Inferior parietal cortex (tissue), 1 donor: ENCODE data around the gene ZNF618.
A peak's percentile ranks its signal among the peaks of the same experiment; 100 is the strongest.
"Not testable (repeated sequence)": the region's sequence is repeated elsewhere in the genome, so short reads cannot be mapped to it uniquely, and the experiment has no call there.

Experiments used
- DNase-seq: peaks from one replicate; pipeline ENCODE4 v3.0.0-alpha.2; 2016; ENCODE audit errors: extremely low spot score

The ZNF618 gene

DNA sequence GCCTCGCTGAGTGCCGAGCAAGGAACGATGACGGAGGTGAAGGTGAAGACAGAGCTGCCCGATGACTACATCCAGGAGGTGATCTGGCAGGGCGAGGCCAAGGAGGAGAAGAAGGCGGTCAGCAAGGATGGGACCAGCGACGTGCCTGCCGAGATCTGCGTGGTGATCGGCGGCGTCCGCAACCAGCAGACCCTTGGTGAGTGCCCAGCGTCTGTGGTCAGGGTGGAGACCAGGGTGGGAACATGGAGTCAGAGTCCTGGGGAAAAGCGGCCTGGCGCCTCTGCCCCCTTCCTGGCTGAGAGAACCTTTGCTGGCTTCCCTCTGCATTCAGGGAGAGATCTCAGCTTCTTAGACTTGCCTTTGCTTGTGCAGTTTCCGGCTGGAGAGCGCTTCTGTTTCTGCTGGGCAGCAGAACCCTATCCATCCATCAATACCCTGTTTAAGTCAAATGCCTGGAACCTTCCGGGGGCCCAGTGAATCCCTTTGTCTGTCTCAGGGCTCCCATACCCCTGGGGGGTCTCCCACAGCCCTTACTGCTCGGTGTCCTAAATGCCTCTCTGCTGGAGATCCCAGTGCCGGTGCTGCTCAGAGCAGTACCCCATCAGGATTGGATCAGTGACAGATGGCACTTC lies 112.4 kb downstream of the ZNF618 start:
- no peak for DNase-seq

DNA sequence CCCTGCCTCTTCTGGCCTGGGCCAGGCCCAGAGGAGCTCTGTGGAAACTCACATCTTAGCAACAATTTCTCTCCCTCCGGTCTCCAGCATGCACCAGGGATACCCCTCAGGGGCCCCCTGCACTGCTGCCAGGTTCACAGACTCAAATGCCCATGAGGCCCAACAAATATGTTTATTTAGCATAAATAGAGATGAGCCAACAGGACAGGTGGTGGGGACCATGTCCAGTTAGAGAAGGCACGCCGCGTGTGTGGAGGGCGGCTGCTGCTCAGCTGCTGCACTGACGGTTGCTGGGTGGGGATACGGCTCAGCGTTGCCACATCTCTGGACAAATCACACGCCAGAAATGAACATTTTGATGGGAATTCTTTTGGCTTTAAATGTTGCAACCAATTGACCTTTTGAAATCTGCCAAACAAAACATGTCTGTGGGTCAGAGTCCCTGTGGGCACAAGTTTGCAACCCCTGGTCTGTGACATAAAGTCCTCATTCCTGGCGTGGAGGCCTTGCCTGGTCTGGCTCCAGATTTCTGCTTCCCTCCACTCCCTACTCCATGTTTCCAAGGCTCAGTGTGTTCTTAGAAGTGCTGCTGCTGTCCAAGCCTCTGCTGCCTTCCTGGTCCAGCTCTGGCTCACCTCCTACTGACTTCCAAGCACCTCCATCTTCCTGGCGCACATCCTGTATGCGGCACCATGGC lies 113.1 kb downstream of the ZNF618 start:
- no peak for DNase-seq

DNA sequence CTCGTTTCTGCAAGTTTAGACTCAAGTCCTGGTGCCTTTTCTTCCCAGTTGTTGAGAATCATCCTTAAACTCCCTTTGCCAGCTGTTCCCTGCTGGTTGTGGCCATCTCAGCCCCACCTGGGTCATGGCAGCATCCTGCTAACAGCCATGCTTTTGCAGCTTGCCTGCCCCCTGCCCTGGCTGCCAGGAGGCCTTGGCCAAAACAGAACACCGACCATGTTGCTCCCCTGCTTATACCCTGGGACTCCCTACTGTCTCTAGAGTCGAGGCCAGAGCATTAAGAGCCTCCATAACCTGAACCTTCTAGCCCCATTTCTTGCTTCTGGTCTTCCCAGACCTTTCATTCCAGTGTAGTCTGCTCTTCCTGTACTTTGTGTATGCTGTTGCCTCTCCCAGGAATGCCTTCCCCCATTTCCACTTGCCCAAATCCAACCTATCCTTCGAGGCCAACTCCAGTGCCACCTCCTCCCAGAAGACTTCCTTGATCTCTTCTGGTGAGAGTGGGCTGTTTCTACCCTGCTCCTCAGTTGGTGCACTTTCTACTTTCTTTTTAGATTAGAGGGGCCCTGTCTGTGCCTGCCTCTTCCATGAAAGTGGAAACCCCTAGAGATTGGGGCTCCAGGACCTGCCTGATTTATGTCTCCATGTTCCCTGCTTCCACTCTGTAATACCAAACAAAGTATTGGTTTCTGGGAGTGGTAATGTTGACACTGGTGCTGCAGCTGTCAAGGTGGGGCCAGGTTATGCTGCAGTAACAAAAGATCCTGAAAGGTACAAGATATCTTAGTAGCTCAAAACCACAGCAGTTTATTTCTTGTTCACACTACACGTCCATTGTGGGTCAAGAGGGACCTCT lies 113.8 kb downstream of the ZNF618 start:
- no peak for DNase-seq

DNA sequence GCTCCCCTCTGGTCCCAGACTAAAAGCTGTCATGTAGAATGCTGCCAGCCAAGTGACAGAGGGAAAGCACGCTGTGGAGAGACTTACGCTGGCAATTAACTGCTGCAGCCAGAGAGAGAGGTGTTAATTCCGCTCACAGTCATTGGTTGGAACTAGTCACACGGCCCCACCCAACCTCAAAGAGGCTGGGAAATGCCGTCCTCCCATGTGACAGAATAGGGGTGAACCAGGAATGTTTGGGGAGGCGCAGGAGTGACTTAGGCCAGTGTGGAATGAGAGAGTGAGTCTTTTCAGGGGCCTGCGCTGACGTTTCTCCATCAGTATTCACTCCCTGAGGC lies 114.4 kb downstream of the ZNF618 start:
- DNase-seq, result no peak

DNA sequence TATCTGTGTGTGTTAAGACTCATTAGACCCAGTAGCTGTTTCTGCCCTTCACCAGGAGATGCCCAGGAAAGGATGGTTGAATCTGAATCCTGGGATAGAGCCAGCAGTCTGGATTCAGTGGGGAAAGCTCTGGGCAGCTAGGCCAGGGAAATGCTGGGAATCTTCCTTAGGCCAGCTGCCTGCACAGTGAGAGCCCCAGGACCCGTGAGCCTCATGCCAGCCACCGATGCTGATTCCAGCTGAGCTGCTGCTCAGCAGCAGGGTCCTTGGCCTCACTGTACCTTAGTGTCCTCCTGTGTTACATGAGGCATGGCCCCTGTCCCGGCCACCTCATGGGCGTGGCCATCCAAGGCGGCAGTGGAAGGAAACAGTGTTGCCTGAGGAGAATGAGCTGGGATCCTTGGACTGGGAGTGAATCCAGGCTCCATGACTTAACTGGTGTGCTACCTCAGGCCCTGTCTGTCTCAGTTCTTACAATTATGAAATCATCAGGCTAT lies 114.9 kb downstream of the ZNF618 start:
- DNase-seq, result no peak

DNA sequence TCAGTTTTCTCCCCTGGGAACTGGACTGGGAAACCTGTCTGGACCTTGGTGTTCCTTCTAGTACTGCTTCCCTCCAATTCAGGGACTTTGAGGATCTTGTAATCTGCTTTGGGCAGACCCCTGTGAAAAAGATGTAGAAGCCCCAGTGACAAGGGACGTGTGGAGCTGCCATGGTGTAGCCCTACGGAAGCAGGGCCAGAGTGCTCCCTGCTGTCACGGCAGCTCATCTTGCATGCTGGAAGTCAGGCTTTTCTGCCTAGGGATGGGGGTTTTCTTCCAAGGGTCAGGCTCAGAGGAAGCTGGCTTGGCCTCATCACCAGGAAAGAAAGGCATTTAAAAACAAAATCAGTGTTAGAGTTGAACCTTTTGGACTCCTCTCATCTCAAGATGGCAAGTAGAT lies 115.6 kb downstream of the ZNF618 start:
- no peak for DNase-seq

DNA sequence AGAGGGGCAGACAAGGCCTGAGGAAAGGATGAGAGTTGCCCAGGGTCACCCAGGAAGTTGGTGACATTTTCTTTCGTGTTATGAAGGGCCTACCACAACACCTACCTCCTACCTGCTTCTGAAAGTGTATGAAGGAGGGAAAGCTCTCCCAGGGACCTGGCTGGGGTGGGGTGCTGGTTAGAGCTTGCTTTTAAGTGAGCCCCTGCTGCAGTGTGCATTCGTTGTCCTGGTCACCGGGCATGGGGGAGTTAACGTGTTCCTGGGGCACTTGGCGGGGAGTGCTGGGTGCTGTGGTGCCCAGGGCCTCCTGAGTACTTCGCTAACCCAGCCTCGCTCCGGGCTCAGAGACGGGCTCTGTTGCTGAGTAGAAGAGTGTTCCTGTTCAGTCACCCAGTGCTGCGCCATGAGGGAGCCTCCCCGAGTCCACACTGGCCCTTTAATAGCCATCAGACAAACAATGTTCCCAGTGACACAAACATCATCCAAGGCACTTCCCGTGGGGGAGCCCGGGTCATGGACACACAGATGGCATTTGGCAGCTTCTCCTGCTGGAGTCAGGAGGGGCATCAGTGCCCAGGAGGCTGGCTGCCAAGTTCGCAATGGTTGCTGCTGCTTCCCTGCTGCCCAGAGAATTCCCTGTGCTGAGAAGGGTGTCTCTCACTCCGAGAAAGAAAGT lies 116.3 kb downstream of the ZNF618 start:
- peak; percentile 87 for DNase-seq

DNA sequence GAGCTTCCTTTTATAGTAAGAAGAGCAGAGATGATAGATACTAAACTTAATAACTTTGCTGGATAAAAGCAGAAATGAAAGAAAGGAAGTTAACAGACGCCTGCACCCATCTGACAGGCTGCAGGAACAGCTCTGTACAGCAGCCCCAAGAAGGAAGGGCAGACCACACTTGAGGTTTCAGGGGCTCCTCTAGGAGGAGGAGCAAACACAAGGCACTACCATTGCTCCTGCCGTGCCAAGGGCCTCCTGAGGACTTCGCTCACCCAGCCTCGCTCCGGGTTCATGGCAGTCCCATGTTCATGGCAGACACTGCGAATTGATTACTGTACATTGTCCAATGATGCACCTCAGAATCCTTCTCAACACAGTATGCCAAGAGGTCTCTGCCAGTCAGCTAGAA lies 116.9 kb downstream of the ZNF618 start:
- no peak for DNase-seq

DNA sequence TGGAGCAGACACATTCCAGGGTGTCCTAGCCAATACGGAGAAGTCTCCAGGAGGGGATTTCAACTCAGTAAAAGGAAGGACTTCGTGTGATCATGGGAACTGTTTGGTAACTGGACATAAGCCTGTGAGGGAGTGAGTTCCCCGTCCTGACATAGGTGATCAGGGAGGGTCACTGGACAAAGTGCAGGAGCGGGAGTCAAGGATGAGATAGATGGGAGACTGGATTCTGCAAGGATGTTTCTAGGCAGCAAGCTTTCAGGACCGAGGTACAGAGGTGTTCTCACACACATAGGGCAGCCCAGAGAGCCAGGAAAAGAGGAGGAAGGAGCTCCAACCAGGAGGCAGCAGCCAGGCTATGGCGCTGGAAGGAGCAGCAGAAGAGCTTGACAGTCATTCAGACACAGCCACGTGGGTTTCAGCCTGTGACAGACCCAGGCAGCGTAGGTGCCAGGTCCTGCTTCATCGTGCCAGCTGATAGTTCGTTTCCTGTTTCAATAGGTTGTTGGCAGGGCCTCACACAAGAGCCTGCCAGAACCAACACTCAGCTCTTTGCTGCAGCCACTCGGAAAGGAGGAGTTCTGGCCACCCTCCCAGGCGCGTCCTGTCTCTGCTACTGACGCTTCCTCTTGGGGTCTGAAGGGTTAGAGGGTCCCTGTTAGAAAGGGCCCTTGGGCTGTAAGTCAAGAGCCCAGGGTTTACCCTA lies 117.9 kb downstream of the ZNF618 start:
- peak; percentile 67 for DNase-seq

DNA sequence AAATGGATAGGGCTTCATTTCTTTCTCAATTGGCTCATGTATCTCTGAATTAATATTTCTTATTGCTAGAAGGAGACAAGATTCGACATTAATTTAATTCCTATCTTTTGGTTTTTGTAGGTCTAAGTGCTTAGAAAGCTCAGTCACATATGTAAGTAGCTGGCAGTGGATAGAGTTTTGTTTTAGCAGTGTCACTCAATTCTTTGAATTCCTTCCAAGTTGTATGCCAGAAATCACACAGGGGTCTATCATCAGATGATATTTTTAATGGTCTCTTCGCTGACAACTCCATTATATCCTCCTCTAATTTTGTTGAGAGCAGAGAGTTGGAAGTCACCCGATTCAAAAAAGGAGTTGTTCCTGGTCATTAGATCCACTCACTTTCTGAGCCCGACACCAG lies 119.3 kb downstream of the ZNF618 start:
- DNase-seq, result no peak

DNA sequence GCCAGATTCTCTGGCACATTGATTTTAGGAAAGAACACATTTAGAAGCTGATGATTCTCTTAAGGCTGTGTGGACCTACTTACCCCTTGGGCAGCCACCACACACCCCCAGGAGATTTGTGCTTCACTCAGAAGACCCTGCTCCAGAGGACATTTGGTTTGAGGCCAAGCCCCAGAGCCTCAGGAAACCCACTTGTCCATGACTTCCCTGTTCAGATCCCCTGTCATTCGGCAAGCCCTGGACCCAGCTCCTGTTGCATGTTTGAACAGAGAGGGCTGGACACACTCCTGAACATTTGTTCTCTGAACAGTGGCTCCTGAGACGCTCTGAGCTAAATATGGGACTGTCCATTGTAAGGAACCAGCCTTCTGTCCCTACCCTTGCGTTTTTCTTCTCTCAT lies 119.9 kb downstream of the ZNF618 start:
- DNase-seq, result no peak

DNA sequence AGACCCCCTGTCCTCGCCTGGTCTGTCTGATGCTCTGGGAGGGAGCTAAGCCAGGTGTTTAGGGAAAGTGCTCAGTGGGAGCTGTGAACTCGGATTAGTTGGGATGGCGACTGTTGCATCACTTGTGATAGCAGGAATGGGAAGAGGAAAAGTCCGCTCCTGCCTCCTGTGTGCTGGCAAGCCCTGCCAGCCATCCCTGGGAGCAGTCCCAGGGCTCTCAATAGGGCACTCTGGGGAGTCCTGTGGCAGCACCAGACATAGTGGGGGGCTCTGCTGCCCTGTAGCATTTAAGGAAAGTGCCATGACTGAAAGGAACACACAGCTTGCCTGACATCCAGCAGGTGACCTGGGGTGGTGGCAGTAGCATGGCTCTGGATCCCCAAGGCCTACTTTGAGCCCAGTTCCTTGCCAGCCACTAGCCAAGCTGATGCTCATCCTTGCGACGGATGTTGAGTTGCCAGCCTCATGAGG lies 120.5 kb downstream of the ZNF618 start:
- no peak for DNase-seq

DNA sequence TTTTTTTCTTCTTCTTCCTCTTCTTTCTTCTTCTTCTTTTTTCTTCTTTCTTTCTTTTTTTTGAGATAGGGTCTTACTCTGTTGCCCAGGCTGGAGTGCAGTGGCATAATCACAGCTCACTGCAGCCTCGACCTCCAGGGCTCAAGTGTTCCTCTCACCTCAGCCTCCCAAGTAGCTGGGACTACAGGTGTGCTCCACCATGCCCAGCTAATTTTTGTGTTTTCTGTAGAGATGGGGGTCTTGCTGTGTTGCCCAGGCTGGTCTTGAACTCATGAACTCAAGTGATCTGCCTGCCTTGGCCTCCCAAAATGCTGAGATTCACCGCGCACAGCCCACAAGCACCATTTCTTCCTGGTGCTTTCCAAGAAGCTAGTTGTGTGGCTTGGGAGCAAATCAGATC lies 121.0 kb downstream of the ZNF618 start:
- not testable (repeated sequence) for DNase-seq

DNA sequence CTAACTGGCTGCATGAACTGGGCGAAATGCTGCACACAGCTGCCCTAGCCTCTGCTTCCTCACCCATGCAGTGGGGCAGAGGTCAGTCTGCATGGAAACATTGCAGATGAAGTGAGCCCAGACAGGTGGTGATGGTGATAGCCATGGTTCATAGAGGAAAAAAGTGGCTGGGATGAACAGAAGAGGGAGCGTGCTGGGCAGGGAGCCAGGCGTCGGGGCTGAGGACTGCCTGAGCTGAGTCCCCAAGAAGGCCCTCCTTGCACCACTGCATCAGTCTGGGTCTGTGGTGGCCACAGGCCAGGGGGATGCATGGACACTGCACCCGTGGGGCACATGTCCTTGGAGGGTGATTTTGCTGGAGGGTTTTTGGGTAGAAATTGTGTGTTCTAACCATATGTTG lies 121.5 kb downstream of the ZNF618 start:
- no peak for DNase-seq

DNA sequence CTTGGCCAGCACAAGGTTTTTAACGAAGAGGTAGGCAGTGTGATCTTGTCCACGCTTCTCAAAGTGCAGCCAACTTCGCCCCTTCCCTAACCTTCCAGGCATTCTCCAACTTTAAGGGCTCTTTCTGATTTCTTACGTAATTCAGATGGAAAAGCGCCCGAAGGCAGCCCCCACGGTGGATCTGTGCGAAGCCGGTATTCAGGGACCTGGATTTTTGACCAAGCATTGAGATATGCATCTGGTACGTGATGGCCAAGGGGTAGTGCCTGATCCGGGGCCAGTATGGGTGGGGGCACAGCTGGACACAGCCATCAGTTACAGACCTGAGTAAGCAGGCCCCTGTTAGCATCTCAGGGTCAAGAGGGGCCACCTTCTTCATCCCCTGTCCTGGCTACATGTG lies 122.0 kb downstream of the ZNF618 start:
- DNase-seq, result no peak

DNA sequence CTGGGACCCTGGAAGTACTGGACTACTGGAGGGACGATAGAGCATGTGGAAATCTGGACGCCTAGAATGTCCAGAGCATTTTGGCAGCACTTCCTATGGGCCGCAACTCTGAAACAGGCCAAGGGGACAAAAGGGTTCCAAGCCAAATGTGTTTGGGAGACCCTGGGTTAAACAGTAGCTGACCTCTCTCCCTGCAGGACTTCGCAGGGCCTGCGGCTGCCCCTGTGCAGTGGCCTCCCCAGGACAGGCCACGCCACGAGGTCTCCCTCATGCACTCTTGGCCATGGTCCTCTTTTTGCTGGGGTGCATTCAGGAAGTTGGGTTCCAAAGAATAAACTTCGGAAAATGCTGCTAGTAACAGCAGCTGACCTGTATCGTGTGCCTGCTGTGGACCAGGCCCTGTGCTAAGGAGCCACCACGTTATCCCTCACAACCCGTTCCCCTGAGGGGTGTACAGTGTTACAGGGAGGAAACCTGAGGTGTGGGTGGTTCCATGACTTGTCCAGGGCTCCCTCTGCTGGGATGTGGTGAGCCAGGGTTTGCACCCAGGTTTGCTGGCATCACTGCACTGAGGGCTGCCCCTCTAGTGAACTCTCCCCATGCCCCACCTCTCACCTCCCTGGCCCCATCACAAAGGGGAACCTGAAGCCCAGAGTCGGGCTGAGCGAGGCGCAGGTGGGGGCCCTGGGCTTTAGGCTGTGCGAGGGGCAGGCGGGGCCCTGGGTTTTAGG lies 122.6 kb downstream of the ZNF618 start:
- DNase-seq, result no peak

DNA sequence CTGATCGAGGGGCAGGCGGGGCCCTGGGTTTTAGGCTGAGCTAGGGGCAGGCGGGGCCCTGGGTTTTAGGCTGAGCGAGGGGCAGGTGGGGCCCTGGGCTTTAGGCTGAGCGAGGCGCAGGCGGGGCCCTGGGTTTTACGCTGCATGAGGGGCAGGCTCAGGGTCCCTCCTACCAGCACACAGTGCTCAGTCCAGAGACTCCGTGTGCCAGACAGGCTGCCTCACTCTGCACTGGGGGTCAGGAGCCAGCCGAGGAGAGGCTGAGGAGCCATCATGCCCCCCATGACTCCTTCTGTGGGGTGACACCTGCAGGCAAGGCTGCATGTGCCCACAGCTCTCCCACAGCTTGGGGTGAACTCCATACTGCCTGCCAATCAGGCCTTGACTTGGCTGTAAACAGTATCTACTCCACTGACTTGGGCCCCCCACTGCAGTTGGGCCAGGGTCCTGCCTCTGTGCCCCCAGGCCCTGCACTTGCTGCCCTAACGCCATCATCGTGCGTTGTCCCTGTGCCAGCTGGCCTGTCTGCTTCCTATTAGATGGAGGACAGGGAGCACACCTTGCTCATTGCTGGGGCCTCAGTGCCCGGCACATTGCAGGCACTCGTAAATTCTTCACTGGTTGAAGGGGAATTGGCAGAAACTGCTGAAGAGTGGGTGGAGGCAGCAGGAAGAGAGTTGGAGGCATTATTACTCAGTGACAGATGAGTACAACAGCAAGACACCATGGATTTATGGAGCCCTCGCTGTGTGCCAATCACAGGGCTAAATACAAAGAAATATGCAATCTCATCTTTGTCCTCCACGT lies 123.3 kb downstream of the ZNF618 start:
- DNase-seq, result no peak

DNA sequence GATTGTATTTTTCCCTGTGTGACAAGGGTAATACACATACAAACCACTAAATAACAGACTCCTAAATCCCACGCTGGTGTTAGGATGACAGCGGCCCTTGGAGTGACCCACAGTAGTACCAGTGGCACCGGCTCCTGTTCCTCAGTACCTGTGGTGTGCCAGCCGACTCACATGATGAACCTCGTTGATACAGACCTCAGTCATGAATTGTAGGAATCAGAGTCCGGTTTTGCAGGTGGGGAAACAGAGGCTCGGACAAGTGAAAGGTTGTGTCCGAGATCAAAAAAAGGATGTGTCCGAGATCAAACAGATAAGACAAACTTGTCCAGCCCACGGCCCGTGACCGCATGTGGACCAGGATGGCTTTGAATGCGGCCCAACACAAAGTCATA lies 124.0 kb downstream of the ZNF618 start:
- no peak for DNase-seq

DNA sequence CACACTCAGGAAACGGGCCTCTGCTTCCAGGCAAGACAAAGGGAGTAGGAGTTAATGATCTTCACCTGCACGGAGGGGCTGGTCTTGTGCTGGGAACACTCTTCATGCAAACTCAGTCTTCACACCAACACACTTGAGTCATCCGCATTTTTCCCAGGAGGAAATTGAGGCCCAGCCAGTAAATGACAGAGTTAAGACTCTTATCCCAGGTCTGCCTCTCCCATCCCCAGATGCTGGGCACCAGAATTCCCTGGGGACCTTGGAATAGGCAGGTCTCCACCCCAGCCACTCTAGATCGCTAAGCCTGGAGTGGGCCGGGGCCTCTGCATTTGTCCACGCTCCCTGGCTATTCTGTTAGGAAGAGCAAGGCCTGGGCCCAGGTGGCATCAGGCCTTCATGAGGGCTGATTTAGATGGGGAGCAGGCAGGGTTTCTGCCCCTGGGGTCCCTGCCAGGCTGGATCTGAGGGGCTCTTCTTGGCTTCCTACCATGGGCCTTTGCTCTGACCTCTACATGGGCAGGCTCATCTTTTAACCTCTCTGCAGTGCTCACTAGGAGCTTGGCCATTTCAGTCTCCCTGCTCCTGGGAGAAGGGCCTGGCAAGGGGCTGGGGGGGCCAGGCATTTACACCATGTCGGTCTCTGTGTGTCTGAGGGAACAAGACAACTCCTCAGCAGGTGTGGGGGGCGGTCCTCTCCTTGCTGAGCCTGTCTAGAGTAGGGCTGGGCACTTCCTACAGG lies 124.7 kb downstream of the ZNF618 start:
- no peak for DNase-seq

DNA sequence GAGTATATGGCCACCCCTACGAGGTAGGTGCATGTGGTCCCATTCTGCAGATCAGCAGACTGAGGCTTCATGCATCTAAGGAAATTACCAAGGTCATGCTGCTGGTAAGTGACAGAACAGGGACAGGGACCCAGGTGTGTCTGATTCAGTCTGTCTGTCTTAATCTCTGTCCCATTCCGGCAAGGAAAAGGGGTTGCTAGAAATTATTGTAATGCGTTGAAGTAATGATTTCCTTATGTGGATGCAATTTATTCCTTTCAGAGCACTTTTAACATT lies 125.2 kb downstream of the ZNF618 start:
- no peak for DNase-seq
